Subcutaneous abdominal adipose tissue (tissue), 5 donors: ENCODE data around the gene ITFG1.
A peak's percentile ranks its signal among the peaks of the same experiment; 100 is the strongest.

Experiments used
- H3K27ac ChIP-seq: one replicate; pipeline ENCODE4 v1.7.0; 2013; ENCODE audit warnings: low read depth, mild to moderate bottlenecking, inconsistent platforms, low read length, moderate library complexity
- H3K27me3 ChIP-seq, 5 donors: one replicate each; pipeline ENCODE4 v1.7.0; 2013; ENCODE audit warnings: low read length in 5 of 5, inconsistent platforms in 1 of 5; ENCODE audit not compliant: control insufficient read depth in 5 of 5, insufficient read depth in 4 of 5
- H3K36me3 ChIP-seq, 5 donors: one replicate each; pipeline ENCODE4 v1.7.0; 2013; ENCODE audit warnings: low read length in 5 of 5; ENCODE audit not compliant: control insufficient read depth in 5 of 5, insufficient read depth in 5 of 5
- H3K4me1 ChIP-seq, 5 donors: one replicate each; pipeline ENCODE4 v1.7.0; 2013; ENCODE audit warnings: low read length in 5 of 5, mild to moderate bottlenecking in 3 of 5, moderate library complexity in 1 of 5; ENCODE audit not compliant: control insufficient read depth in 5 of 5, insufficient read depth in 5 of 5
- H3K4me3 ChIP-seq, 5 donors: one replicate each; pipeline ENCODE4 v1.7.0; 2013; ENCODE audit warnings: low read length in 5 of 5, low read depth in 1 of 5
- H3K9ac ChIP-seq, 5 donors: one replicate each; pipeline ENCODE4 v1.7.0; 2013; ENCODE audit warnings: low read length in 5 of 5, mild to moderate bottlenecking in 4 of 5, moderate library complexity in 3 of 5
- H3K9me3 ChIP-seq, 5 donors: one replicate each; pipeline ENCODE4 v1.7.0; 2013; ENCODE audit warnings: low read length in 5 of 5; ENCODE audit not compliant: control insufficient read depth in 5 of 5
- donor health status: healthy.
- donor health status: healthy.
- donor health status: healthy.
- donor health status: healthy.
- donor health status: healthy.

Gene ITFG1

DNA sequence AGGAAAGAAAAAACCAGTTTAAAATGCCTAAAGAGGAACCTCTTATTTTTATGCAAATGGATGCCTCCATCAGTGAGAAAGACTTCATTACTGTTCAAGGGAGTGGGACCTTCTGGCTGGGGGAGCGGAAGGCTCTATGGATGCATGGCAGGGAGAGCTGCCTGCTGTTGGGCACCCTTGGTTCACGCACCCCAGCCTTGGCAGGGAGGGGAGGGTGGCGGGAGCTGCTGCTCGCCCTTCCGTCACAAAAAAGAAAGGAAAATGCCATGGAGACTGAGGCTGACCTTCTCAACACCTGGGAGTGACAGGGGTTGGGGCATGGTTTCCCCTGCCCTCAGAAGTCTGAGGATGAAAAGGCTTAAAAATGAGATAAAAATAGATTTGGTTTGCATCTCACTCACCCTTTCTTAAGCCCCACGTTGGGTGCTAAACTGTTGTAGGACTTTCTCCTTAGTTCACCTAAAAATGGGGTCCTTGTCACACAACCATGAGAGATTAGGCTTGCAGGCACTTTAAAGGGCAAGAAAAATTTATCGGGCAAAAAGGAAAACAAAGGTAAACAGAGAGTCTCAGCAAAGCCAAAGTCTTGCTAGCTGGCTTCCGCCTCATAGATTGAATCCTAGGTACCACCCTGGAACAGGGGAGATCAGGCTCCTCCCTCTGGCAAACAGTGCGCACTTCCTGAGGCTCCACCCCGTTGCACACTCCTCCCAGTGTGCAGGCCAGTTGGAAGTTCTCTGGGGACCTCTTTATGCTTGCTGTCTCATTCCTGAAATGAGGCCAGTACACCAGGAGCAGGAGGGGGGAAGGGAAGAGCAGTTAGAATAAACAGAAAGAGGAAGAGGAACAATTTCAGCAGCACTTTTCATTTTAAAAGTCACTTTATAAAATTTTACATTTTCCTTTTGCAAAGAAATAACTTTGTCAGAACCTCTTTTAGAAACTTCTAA, 31.8 kb upstream of the ITFG1 start:
- H3K4me3 ChIP-seq = peak overlapping the region; percentile 25 to 52 (median 38)
- H3K4me1 ChIP-seq = peaks cover 0 to 23% (median 22%) of the 10 kb centered on the region in 5 donors

DNA sequence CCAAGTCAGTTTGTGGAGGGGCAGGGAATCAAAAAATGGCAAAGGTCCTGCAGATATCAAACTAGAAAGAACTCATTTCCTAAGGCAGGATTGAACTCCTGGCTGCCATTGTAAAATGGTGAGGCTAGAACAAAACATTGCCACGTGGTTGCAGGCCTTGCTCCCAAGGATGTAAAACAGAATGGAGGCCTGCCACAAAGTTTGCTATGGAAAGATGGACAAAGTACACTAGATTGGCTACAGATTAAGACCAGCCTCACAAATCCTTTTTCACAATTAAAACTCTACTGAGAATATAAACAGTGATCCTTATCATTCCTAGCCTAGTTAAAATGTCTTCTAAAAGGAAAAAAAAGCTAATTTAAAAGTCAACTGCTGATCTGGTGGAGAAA, 31.2 kb upstream of the ITFG1 start:
- H3K4me3 ChIP-seq = no peak overlapping the region
- no peak overlapping the region for H3K27ac ChIP-seq

More for the DNA sequence above, 31.8 kb upstream of the ITFG1 start:
- peaks cover 15 to 30% (median 21%) of the 10 kb centered on the region in 5 donors for H3K9me3 ChIP-seq
- peak overlapping the region; percentile 34 for H3K27ac ChIP-seq
- peaks cover 0 to 19% (median under 1%) of the 10 kb centered on the region in 5 donors for H3K36me3 ChIP-seq
- no peak overlapping the region for H3K9ac ChIP-seq
- no peaks in the 10 kb centered on the region for H3K27me3 ChIP-seq

DNA sequence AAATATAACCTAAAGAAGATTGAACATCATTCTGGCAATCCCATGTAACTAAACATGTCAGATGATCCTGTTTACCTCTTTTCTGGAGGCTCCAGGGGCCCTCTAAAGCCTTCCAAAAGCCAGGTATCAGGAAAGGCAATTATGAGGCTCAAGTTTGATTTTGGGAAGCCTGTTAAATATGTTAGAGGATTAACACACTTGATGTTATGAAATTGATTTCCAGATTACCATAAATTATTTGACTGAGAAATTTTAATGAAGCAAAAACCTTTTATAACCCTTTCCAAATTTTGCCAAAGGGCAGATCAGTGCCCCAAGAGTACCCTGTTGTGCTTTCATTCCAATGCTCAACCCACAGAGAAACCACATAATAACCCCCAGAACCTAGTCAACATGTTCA, 29.6 kb upstream of the ITFG1 start:
- H3K36me3 ChIP-seq = peaks cover 0 to 24% (median 2%) of the 10 kb centered on the region in 5 donors
- no peak overlapping the region for H3K4me3 ChIP-seq
- H3K9me3 ChIP-seq = peaks cover 15 to 30% (median 21%) of the 10 kb centered on the region in 5 donors
- H3K27me3 ChIP-seq = no peaks in the 10 kb centered on the region
- H3K4me1 ChIP-seq = peaks cover 0 to 23% (median 22%) of the 10 kb centered on the region in 5 donors
- H3K27ac ChIP-seq = no peak overlapping the region
- H3K9ac ChIP-seq = no peak overlapping the region

More for the DNA sequence above, 31.2 kb upstream of the ITFG1 start:
- Histone ChIP-seq H3K4me1 (peaks cover 0 to 23% (median 22%) of the 10 kb centered on the region in 5 donors), H3K27me3 (no peaks in the 10 kb centered on the region), H3K36me3 (peaks cover 0 to 18% (median 2%) of the 10 kb centered on the region in 5 donors), H3K9ac (no peak overlapping the region), H3K9me3 (peaks cover 15 to 30% (median 21%) of the 10 kb centered on the region in 5 donors)

GRCh38 chr16:47488051-47488450, 27.2 kb upstream of the ITFG1 start:
- Histone ChIP-seq H3K36me3 (peaks cover 0 to 32% (median 2%) of the 10 kb centered on the region in 5 donors), H3K4me3 (no peak overlapping the region), H3K9me3 (peaks cover 15 to 30% (median 21%) of the 10 kb centered on the region in 5 donors), H3K27me3 (no peaks in the 10 kb centered on the region), H3K27ac (no peak overlapping the region), H3K9ac (no peak overlapping the region), H3K4me1 (peaks cover 0 to 10% (median 7%) of the 10 kb centered on the region in 5 donors)

- Histone ChIP-seq H3K27me3 (no peaks in the 10 kb centered on the region), H3K4me1 (no peaks in the 10 kb centered on the region), H3K9ac (no peak overlapping the region), H3K36me3 (peaks cover 0 to 32% (median 2%) of the 10 kb centered on the region in 5 donors), H3K9me3 (peaks cover 15 to 29% (median 21%) of the 10 kb centered on the region in 5 donors), H3K4me3 (no peak overlapping the region), H3K27ac (no peak overlapping the region)
Observed at GRCh38 chr16:47486856-47487255, 26.0 kb upstream of the ITFG1 start.

DNA sequence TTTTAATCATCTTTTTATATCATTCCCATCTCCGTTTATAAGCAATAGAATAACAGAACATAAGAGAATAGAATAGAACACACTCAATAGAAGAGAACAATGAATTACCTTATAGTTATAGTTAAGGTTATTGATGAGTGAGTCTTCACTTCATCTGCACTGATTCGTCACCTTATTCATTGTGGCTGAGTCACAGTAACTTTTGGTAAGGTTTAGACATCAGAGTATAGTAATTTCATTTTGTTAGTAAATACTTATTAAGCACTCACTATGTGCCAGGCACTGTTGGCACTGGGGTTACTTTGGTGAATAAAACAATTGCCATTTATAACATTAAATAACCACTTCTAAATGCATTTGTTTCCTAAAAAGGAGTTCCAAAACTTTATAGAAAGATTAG, 22.8 kb upstream of the ITFG1 start:
- no peaks in the 10 kb centered on the region for H3K4me1 ChIP-seq
- H3K9me3 ChIP-seq = peaks cover 0 to 7% (median 3%) of the 10 kb centered on the region in 5 donors
- H3K9ac ChIP-seq = no peak overlapping the region
- peaks cover 0 to 22% (median 2%) of the 10 kb centered on the region in 5 donors for H3K36me3 ChIP-seq
- H3K27ac ChIP-seq = no peak overlapping the region
- H3K27me3 ChIP-seq = no peaks in the 10 kb centered on the region
- H3K4me3 ChIP-seq = no peak overlapping the region

GRCh38 chr16:47481698-47482374, 21.0 kb upstream of the ITFG1 start:
- Histone ChIP-seq H3K27ac (no peak overlapping the region), H3K9ac (no peak overlapping the region), H3K4me1 (no peaks in the 10 kb centered on the region)

GRCh38 chr16:47480410-47480809, 19.5 kb upstream of the ITFG1 start:
- Histone ChIP-seq H3K4me1 (peaks cover 0 to 6% (median 3%) of the 10 kb centered on the region in 5 donors), H3K9me3 (no peaks in the 10 kb centered on the region)

More at GRCh38 chr16:47481698-47482374, 21.0 kb upstream of the ITFG1 start:
- Histone ChIP-seq H3K4me3 (no peak overlapping the region), H3K27me3 (no peaks in the 10 kb centered on the region), H3K36me3 (peaks cover 0 to 12% (median 0%) of the 10 kb centered on the region in 5 donors), H3K9me3 (no peaks in the 10 kb centered on the region)

GRCh38 chr16:47477679-47478078, 16.8 kb upstream of the ITFG1 start:
- Histone ChIP-seq H3K27ac (no peak overlapping the region), H3K9ac (no peak overlapping the region), H3K36me3 (peaks cover 0 to 3% (median 0%) of the 10 kb centered on the region in 5 donors), H3K4me3 (no peak overlapping the region), H3K27me3 (no peaks in the 10 kb centered on the region), H3K4me1 (peaks cover 0 to 7% (median 3%) of the 10 kb centered on the region in 5 donors), H3K9me3 (no peaks in the 10 kb centered on the region)

More at GRCh38 chr16:47480410-47480809, 19.5 kb upstream of the ITFG1 start:
- Histone ChIP-seq H3K27me3 (no peaks in the 10 kb centered on the region), H3K9ac (no peak overlapping the region), H3K36me3 (peaks cover 0 to 8% (median 0%) of the 10 kb centered on the region in 5 donors), H3K4me3 (no peak overlapping the region), H3K27ac (no peak overlapping the region)
